Omental fat pad (tissue), 4 donors: ENCODE measurements around the gene SNX5. TPM values are rescaled to one million over a fixed set of nuclear protein-coding genes. Genes with fewer than 3 reads are reported as not detected.

ENCODE experiments used
- ATAC-seq: fragments of 150-250 bp; one replicate; pipeline ENCODE4 v1.9.1; 2016; ENCODE audit warnings: mild to moderate bottlenecking, moderate library complexity; ENCODE audit not compliant: low FRiP score
- DNase-seq: peaks from one replicate; pipeline ENCODE4 v3.0.0-alpha.2; 2019; ENCODE audit warnings: low spot score
- total RNA-seq, 4 donors: library from RNA; depleted of rRNA; stranded (reverse); fragments of >200 nt; gene quantifications; one replicate each; pipeline ENCODE4 v1.1.0, GENCODE V29; 2016
- TF ChIP-seq, protein P1 (sequence below), 3 donors: fragments of 450-650 bp; IDR thresholded peaks; one replicate each; pipeline ENCODE4 v1.5.1; 2016 to 2017; ENCODE audit warnings: antibody characterized with exemption in 3 of 3, mild to moderate bottlenecking in 3 of 3, moderate library complexity in 2 of 3

Gene SNX5
- total RNA-seq, 4 donors from 2014 or later = 101 to 232 (median 110) TPM

DNA sequence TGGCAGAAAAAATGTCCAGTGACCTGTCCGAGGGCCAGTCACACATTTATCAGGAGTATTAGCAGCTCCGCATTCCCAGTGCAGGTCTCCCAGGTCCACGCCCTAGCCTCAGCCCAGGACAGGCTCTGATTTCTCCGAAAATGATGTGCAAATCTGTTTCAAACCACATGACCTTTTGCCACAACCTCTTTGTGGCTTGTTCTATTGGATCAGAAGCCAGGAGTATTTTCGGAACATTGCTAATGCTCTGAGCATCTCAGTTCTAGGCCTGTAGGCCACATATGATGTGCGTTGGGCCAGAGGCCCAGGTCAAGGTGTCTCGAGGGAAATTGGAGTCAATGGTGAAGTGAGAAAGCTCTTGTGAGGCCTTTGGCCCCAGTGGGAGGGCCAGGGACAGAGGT is 40.4 kb downstream of the SNX5 start:
- TF ChIP-seq, protein P1, sequence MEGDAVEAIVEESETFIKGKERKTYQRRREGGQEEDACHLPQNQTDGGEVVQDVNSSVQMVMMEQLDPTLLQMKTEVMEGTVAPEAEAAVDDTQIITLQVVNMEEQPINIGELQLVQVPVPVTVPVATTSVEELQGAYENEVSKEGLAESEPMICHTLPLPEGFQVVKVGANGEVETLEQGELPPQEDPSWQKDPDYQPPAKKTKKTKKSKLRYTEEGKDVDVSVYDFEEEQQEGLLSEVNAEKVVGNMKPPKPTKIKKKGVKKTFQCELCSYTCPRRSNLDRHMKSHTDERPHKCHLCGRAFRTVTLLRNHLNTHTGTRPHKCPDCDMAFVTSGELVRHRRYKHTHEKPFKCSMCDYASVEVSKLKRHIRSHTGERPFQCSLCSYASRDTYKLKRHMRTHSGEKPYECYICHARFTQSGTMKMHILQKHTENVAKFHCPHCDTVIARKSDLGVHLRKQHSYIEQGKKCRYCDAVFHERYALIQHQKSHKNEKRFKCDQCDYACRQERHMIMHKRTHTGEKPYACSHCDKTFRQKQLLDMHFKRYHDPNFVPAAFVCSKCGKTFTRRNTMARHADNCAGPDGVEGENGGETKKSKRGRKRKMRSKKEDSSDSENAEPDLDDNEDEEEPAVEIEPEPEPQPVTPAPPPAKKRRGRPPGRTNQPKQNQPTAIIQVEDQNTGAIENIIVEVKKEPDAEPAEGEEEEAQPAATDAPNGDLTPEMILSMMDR (IDR thresholded peaks at IDR 0.05) = no peak
- ATAC-seq (no peak), DNase-seq (no peak)

DNA sequence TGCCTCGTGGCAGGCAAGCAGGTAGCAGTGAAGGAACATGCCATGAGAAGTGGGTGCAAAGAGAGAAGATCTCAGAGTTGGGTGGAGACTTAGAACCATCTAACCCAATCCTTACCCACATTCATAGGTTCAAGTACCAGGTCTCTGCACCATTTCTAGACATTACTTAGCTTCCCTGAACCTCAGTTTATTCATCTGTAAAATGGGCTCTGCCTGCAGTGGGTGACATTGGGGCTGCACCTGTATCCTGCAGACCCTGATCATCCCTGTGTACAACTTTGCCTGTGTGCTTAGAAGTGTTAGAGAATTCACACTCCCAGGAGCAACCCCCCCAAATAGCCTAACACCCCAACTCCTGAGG is 42.7 kb downstream of the SNX5 start:
- ATAC-seq = no peak
- no peak for DNase-seq
- TF ChIP-seq, protein P1 (IDR thresholded peaks at IDR 0.05) = no peak

DNA sequence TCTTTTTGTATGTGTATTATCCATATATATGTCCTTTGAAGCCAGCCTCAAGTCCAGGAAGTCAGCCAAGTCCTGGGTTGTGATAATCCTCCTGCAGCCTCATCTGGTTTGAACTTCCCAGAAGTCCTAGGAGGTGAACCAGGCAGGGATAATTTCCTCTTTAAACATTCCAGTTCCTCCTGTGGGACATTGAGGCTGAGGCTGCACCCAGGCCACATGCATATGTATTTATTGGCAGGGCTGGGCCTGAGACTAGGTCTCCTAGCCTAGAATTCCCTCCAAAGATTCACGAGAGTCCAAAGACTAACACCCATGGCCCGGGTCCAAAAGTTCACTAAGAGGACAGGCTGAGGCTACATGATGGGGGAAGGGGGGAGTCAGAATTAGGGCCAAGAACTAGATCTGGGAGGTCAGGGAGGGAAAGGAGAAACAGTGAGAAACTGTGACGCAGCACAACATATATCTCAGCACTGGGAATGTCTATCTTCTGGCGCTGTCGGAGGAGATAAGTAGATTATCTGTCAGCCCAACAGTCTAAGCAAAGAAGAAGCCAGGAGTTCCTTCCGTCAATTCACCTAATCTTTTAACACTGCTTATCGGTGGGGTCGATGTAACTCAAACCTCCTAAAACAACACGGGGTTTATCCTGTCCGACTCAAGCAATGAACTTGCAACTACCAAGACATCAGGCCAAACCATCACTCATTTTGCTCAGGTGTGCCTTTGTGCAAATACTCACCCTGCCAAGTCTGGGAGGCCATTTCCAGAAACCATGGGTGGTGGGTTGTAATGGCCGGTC is 43.3 kb downstream of the SNX5 start:
- TF ChIP-seq, protein P1 (IDR thresholded peaks at IDR 0.05) = no peak
- ATAC-seq (no peak), DNase-seq (no peak)

DNA sequence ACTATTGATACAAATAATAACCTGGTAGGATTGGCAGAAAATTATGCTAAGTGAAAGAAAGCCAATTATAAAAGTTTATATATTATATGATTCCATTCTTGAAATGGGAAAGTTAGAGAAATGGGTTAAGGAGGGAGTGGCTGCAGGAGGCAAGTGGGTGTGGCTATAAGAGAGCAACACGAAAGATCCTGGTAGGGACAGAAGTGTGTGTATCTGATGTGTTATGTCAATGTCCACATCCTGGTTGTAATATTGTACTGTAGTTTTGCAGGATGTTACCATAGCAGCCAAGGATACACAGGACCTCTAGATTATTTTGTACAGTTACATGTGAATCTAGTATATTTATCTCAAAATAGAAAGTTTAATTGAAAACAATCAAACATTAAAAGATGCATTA is 46.8 kb downstream of the SNX5 start:
- ATAC-seq = no peak
- TF ChIP-seq, protein P1 (IDR thresholded peaks at IDR 0.05) = no peak
- DNase-seq = no peak

DNA sequence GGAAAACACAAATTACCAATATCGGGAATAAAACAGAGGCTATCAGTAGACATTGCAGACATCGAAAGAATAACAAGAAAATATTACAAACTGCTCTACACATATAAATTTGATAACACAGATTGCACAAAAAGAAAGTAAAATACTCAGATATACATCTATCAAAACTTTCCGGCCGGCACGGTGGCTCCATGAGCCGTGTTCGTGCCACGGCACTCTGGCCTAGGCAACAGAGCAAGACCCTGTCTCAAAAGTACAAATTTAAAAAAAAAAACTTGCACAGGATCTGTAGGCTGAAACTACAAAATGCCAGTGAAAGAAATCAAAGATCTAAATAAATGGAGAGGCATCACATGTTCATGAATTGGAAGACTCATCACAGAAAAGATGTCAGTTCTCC is 49.4 kb downstream of the SNX5 start:
- DNase-seq (no peak), ATAC-seq (no peak)
- TF ChIP-seq, protein P1 (IDR thresholded peaks at IDR 0.05) = no peak

DNA sequence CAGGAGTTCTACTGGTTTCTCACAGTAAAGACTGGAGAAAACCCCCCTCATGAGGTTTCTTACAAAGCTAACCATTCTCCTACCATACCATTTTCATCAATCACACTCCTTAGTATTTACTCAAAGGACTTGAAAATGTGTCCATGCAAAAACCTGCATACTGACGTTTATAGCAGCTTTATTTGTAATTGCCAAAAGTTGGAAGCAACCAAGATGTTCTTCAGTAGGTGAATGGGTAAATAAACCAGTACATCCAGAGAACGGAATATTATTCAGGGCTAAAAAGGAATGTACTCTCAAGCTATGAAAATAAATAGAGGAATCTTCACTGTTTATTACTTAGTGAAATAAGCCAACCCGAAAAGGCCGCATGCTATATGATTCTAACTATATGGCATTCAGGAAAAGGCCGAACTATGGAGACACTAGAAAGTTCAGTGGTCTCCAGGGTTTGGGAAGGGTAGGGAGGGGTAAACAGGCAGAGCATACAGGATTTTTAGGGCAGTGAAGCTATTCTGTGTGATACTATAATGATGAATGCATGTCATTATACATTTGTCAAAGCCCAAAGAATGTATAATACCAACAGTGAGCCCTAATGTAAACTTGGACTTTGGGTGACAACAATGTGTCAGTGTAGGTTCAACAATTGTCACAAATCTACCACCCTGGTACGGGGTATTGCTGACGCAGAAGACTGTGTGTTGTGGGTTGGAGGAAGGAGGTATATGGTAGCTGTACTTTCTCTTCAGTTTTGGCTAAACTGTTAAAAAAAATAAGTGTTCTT is 50.6 kb downstream of the SNX5 start:
- TF ChIP-seq, protein P1 (IDR thresholded peaks at IDR 0.05) = no peak
- ATAC-seq (no peak), DNase-seq (no peak)
